Body of pancreas (tissue), 4 donors: ENCODE results near the gene TRMT1. TPM values are rescaled to one million over a fixed set of nuclear protein-coding genes. Genes with fewer than 3 reads are reported as not detected.

Experiments
- ATAC-seq: fragments of 150-250 bp; one replicate; pipeline ENCODE4 v1.9.1; 2016
- DNase-seq, 4 donors: peaks; one replicate each; pipeline ENCODE4 v3.0.0-alpha.2; 2019
- H3K27ac ChIP-seq, 4 donors: fragments of 200-600 bp; sonication (generic); 1 replicate in 3 of 4; 2 replicates in 1 of 4; pipeline versions ENCODE4 v1.5.1 to v1.6.1; 2016 to 2019; ENCODE audit warnings: mild to moderate bottlenecking in 1 of 4, mixed read lengths in 1 of 4, moderate library complexity in 1 of 4
- H3K27me3 ChIP-seq, 2 donors: fragments of 200-600 bp; sonication (generic); one replicate each; pipeline ENCODE4 v1.6.0; 2016; ENCODE audit warnings: mild to moderate bottlenecking in 1 of 2
- H3K36me3 ChIP-seq, 2 donors: fragments of 200-600 bp; sonication (generic); replicated peaks in 1 of 2; 2 replicates each; pipeline ENCODE4 v1.5.1; 2016; ENCODE audit warnings: low read depth in 2 of 2; ENCODE audit not compliant: insufficient read depth in 1 of 2
- H3K4me1 ChIP-seq: fragments of 200-600 bp; sonication (generic); one replicate; pipeline ENCODE4 v1.6.0; 2016
- H3K4me3 ChIP-seq, 2 donors: fragments of 200-600 bp; sonication (generic); 1 replicate in 1 of 2; 2 replicates in 1 of 2; pipeline ENCODE4 v1.5.1; 2016 to 2019
- H3K9me3 ChIP-seq, 3 donors: fragments of 200-600 bp; sonication (generic); 1 replicate in 2 of 3; 2 replicates in 1 of 3; pipeline ENCODE4 v1.5.1; 2016
- CTCF ChIP-seq, 7 experiments: fragments of 450-650 bp in 4 of 7; fragments of 200-600 bp in 3 of 7; sonication (generic) in 3 of 7; IDR thresholded peaks; one replicate each; pipeline ENCODE4 v1.5.1; 2016 to 2019; ENCODE audit warnings: antibody characterized with exemption in 7 of 7
- POLR2A ChIP-seq, 3 donors: fragments of 450-650 bp; IDR thresholded peaks; one replicate each; pipeline ENCODE4 v1.6.1; 2016; ENCODE audit warnings: antibody characterized with exemption in 3 of 3, mild to moderate bottlenecking in 2 of 3
- WGBS, 2 donors: methylation state at CpG; one replicate each; pipeline ENCODE4 v1.1.5; 2017; 5-methylcytosine and 5-hydroxymethylcytosine counted together
- intact Hi-C: fragments of 100-400 bp; cut with DNase I; formaldehyde crosslinking; loops from one replicate; pipeline ENCODE4 v1.15.1; 2023
- total RNA-seq, 2 donors: library from RNA; depleted of rRNA; stranded (reverse); fragments of >200 nt; gene quantifications; one replicate each; pipeline ENCODE4 v1.1.0, GENCODE V29; 2016

The TRMT1 gene
- total RNA-seq, 2 donors from 2014 or later: 21.5 to 36.3 TPM

GRCh38 chr19:13117176-13117771 is 734 bp upstream of the TRMT1 start:
- H3K4me1 ChIP-seq: peaks cover 36% of the 10 kb centered on the region
- H3K27me3 ChIP-seq: no peaks in the 10 kb centered on the region
- peaks cover 0 to 4% of the 10 kb centered on the region in 2 donors for H3K36me3 ChIP-seq
- DNase-seq (no peak), ATAC-seq (no peak)
- intact Hi-C loops: no loop called here
- TF ChIP-seq POLR2A (IDR thresholded peaks at IDR 0.05) (no peak), CTCF (IDR thresholded peaks at IDR 0.05) (no peak)
- H3K27ac ChIP-seq: peak overlapping the region; percentile 33 to 80 (median 60)
- WGBS, 2 donors: 11 to 12% methylated on average over 20 of the region's 20 CpGs
- H3K4me3 ChIP-seq: peak overlapping the region; percentile 71 to 89
- no peaks in the 10 kb centered on the region for H3K9me3 ChIP-seq

- ATAC-seq (no peak), DNase-seq (no peak)
- intact Hi-C loops: no loop called here
- WGBS, 2 donors: 0 to 1% methylated on average over 2 to 18 of the region's 18 CpGs
- Histone ChIP-seq H3K4me3 (peak overlapping the region; percentile 71 to 89), H3K9me3 (no peaks in the 10 kb centered on the region), H3K4me1 (peaks cover 36% of the 10 kb centered on the region), H3K27me3 (no peaks in the 10 kb centered on the region), H3K36me3 (peaks cover 0 to 4% of the 10 kb centered on the region in 2 donors), H3K27ac (peak overlapping the region in 3 of 4 donors; percentile 33 to 80 (median 77))
- TF ChIP-seq POLR2A (IDR thresholded peaks at IDR 0.05) (no peak), CTCF (IDR thresholded peaks at IDR 0.05) (no peak)
Measured at GRCh38 chr19:13115936-13116281, 631 bp downstream of the TRMT1 start.

- 90 to 100% methylated on average over 10 of the region's 10 CpGs for WGBS, 2 donors
- peaks cover 0 to 4% of the 10 kb centered on the region in 2 donors for H3K36me3 ChIP-seq
- DNase-seq: no peak
Measured at GRCh38 chr19:13112555-13112954, 4.0 kb downstream of the TRMT1 start.

GRCh38 chr19:13110099-13110610 is 6.4 kb downstream of the TRMT1 start:
- intact Hi-C loops: no loop called here
- no peak for ATAC-seq
- Histone ChIP-seq H3K27me3 (no peaks in the 10 kb centered on the region), H3K4me1 (peaks cover under 1% of the 10 kb centered on the region), H3K36me3 (peaks cover 0 to 4% of the 10 kb centered on the region in 2 donors), H3K27ac (no peak overlapping the region), H3K9me3 (no peaks in the 10 kb centered on the region), H3K4me3 (no peak overlapping the region)
- 76 to 84% methylated on average over 8 to 15 of the region's 15 CpGs for WGBS, 2 donors
- DNase-seq: no peak
- TF ChIP-seq POLR2A (IDR thresholded peaks at IDR 0.05) (no peak), CTCF (IDR thresholded peaks at IDR 0.05) (no peak)

More at GRCh38 chr19:13112555-13112954, 4.0 kb downstream of the TRMT1 start:
- Histone ChIP-seq H3K27ac (no peak overlapping the region), H3K9me3 (no peaks in the 10 kb centered on the region), H3K4me1 (peaks cover 13% of the 10 kb centered on the region), H3K4me3 (no peak overlapping the region), H3K27me3 (no peaks in the 10 kb centered on the region)
- TF ChIP-seq POLR2A (IDR thresholded peaks at IDR 0.05) (no peak), CTCF (IDR thresholded peaks at IDR 0.05) (no peak)
- no peak for ATAC-seq
- intact Hi-C loops: no loop called here
